ENCODE data around the gene WDR26. TPM values are rescaled to one million over a fixed set of nuclear protein-coding genes. Genes with fewer than 3 reads are reported as not detected.

The WDR26 gene
- total and polyA plus RNA-seq, 9 of the 15 experiments (the other 6 are each of a cell fraction or from before 2014, with no cell fraction given), result 11.5 to 66.0 (median 39.8) TPM

DNA sequence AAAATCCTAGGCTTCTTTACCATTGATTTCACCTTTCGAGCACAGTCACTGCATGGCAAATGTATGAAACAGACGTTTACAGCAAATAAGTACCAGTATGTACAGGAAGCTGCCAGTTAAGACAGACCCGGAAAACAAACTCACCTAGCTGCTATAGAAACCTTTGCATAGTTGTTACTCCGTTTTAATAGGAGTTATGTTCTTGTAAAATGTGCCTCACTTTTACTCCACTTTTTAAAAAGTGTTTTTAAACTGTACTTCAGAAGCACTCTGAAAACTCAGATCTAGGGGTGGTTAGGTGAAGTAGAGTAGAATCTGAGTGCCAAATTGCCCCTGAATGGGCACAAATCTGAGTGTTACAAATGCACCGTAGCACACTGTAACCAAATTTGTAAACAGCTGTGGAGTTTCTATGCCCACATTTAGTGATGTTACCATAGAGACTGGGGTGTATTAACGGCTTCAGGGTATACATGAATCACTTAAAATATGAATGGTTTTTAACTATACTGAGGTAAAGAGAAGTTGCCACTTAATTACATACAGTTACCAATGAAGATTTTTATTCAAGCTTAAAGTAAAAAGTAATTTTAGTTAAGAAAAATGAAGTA lies 47.2 kb downstream of the WDR26 start:
- FAIRE-seq (no peak), ATAC-seq (no peak), DNase-seq (ENCODE audit: extremely low read depth in 1 of 4, low spot score in 3 of 4) (no peak)
- H3K36me3 ChIP-seq (ENCODE audit: control insufficient read depth, insufficient read depth, low read length), result peaks cover 71% of the 10 kb centered on the region
- in situ Hi-C loops (cut with MboI), result no loop called here
- POLR2A ChIA-PET, result interaction anchor here (0.6 to 1.7 kb wide), 7 partner anchors 8 to 1520 kb away, joined by 3 to 6 read pairs (median 4); partner anchors contain the start of gene NVL
- no peak overlapping the region for H3K9ac ChIP-seq (ENCODE audit: insufficient read depth in 1 of 2, low read depth in 2 of 2, low read length in 2 of 2)
- WGBS (ENCODE audit: insufficient coverage, low coverage, missing lambda C conversion rate), result 73% methylated on average over 6 of the region's 6 CpGs
- no peaks in the 10 kb centered on the region for H3K9me1 ChIP-seq (ENCODE audit: control insufficient read depth, insufficient read depth, low read length)
- no peak overlapping the region for H3K4me2 ChIP-seq (ENCODE audit: insufficient read depth, low read length)
- no peaks in the 10 kb centered on the region for H3K9me3 ChIP-seq (replicated peaks; ENCODE audit: control insufficient read depth, insufficient read depth, low read depth, low read length)
- H3K27ac ChIP-seq (ENCODE audit: extremely low read depth, low read depth, low read length), result no peak overlapping the region
- TSS peak; percentile 15 for BruUV-seq (replicated peaks)
- H2AFZ ChIP-seq (ENCODE audit: low read depth, low read length), result no peak overlapping the region
- no peak overlapping the region for H3K4me3 ChIP-seq
- TF ChIP-seq STAT5B (CRISPR knock-in tag; IDR thresholded peaks at IDR 0.05), result no peak
- no peak for TF ChIP-seq KLF16 (IDR thresholded peaks at IDR 0.05)
- no peak for TF ChIP-seq U2AF1 (optimal IDR thresholded peaks at IDR 0.05; ENCODE audit: low read depth, low read length)
- TF ChIP-seq FOXK1 (CRISPR knock-in tag; IDR thresholded peaks at IDR 0.05; ENCODE audit: borderline replicate concordance), result no peak
- 0 out of 2 replicates have a peak, but pooled peaks have one; percentile 28 for TF ChIP-seq POLR2A (conservative IDR thresholded peaks at IDR 0.05)
- TF ChIP-seq NFE2L1 (tag; IDR thresholded peaks at IDR 0.05; ENCODE audit: borderline replicate concordance, low read depth), result no peak
- TF ChIP-seq POLR2AphosphoS5 (IDR thresholded peaks at IDR 0.05; ENCODE audit: control insufficient read depth, insufficient read depth, low read depth, low read length), result peak; percentile 0; the same call in 1 of the 2 replicates
- 0 out of 2 replicates have a peak, but pooled peaks have one; percentile 34 for TF ChIP-seq POLR2AphosphoS2 (IDR thresholded peaks at IDR 0.05; ENCODE audit: low read length)
- TF ChIP-seq, protein P1, sequence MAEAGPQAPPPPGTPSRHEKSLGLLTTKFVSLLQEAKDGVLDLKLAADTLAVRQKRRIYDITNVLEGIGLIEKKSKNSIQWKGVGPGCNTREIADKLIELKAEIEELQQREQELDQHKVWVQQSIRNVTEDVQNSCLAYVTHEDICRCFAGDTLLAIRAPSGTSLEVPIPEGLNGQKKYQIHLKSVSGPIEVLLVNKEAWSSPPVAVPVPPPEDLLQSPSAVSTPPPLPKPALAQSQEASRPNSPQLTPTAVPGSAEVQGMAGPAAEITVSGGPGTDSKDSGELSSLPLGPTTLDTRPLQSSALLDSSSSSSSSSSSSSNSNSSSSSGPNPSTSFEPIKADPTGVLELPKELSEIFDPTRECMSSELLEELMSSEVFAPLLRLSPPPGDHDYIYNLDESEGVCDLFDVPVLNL (CRISPR knock-in tag; IDR thresholded peaks at IDR 0.05; ENCODE audit: low read depth), result no peak
- no peak for TF ChIP-seq ETS2 (tag; IDR thresholded peaks at IDR 0.05; ENCODE audit: borderline replicate concordance, poor library complexity, severe bottlenecking)
- TF ChIP-seq HNRNPLL (IDR thresholded peaks at IDR 0.05; ENCODE audit: low read depth, low read length, poor library complexity, severe bottlenecking), result no peak
- TF ChIP-seq NEUROD1 (IDR thresholded peaks at IDR 0.05; ENCODE audit: borderline replicate concordance, low read depth, low read length, partially characterized antibody), result no peak
- no peaks in the 10 kb centered on the region for H3K79me2 ChIP-seq (ENCODE audit: control insufficient read depth, insufficient read depth, low read length)
- CTCF ChIA-PET (ENCODE audit: low intra/inter-chr PET ratio), result interaction anchor here (0.6 kb wide), 1 partner anchor 131 kb away, joined by 4 read pairs; no protein-coding TSS in a partner anchor
- no peaks in the 10 kb centered on the region for H3K27me3 ChIP-seq (ENCODE audit: control insufficient read depth in 2 of 2, insufficient read depth in 2 of 2, low read length in 2 of 2)
- 0 out of 2 replicates have a peak, but pooled peaks cover 5% of the 10 kb centered on the region for H4K20me1 ChIP-seq (replicated peaks; ENCODE audit: control insufficient read depth, insufficient read depth, low read length)
- intact Hi-C loops (cut with micrococcal nuclease), result no loop called here
- H3K4me1 ChIP-seq (replicated peaks in 1 of 2; ENCODE audit: control insufficient read depth in 2 of 2, insufficient read depth in 2 of 2, low read length in 2 of 2), result peaks cover 0 to 2% of the 10 kb centered on the region in 2 experiments; a peak in 2 of 5 replicates

Data from K562 (cell line).